HG02970 (cell line): ENCODE measurements around the gene YY1.
"Not testable (repeated sequence)": the region's sequence is repeated elsewhere in the genome, so short reads cannot be mapped to it uniquely, and the experiment has no call there.

Source experiments
- ATAC-seq: cut with Tn5 transposase; IDR thresholded peaks from one replicate; pipeline ENCODE4 v1.9.1; 2021; ENCODE audit warnings: mild to moderate bottlenecking, moderate library complexity, moderate number of reproducible peaks; ENCODE audit not compliant: unreplicated experiment, low FRiP score

Gene YY1

DNA sequence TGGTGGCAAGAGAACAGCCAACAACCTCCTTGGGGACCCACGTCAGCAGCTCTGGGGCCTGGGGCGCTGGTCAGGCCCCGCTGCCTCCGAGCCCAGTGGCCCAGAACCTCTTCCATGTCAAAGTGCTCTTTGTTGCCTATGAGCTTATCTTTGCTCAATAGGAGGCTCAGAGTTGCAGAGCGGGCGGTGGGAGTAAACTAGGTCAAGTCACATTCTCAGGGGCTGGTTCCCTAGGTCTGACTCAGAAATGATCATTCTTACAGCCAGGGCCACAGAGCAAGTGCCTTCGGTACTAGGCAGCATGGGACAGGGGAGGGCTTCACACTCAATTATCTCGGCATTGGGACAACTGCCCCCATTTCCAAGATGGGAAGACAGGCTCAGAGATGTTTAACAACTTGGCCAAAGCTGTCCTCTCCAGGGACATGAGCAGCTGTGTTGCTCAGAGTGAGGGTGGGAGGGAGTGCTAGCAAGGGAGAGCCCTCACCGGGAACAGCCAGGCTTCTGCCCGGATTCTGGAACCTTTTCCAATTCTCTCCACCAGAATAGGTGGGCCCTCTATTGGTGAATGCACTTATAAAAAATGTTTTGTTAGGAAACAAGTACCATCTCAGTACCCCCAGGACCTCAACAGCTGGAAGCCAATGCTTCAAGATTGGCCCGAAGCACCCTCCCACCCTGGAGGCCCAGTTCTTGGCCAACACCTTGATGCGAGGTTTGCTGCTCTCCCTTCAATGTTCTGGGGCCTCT lies 55.4 kb downstream of the YY1 start:
- no peak for ATAC-seq

DNA sequence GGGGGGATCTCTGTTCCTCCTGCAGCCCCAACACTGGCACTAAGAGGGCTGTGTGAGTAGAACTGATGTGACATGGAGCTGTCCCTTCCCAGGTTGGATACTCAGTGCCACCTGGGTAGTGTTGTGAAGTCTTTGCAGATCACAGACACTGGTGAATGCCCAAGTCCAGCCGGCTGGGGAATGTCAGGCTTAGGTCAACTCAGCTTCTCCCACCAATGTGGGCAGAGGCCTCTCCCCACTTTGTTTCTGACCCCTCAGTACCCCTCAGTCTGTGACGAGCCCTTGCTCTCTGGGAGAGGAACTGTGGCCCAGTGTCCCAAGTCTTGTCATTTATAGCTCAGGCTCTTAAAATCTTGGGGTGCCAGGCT lies 56.0 kb downstream of the YY1 start:
- no peak for ATAC-seq

DNA sequence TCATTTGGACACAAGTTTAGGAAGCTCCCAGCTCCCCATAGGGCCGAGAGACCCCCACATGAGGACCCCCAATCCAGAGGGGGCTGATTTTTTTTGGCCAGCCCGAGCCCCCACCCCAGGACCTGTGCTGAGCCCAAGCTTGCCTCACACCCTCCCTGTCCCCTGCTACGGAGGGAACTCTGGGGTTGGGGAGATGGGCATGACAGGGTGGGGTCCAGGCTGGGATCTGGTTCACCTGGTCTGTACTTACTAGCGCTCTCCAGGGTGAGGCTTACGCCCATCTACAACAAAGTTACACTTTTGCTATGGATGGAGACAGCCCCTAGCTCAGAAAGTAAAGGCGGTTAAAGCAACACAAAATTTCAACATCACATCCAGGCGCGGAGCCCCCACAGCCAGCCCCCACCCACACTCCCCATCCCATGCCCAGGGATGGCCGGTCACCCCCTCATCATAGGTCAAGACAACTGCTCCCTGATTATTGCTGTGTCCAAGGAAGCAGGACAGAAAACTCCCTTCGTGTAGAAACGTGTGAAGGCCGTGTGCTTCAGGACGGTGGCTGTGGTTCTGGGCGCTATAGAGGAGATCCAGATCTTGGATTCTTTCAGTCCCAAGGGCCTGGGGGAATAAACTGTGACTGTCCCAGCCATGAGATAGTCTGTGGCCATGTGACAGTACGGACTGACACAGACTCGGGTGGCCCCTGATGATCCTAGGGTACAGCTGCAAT lies 56.6 kb downstream of the YY1 start:
- no peak for ATAC-seq

DNA sequence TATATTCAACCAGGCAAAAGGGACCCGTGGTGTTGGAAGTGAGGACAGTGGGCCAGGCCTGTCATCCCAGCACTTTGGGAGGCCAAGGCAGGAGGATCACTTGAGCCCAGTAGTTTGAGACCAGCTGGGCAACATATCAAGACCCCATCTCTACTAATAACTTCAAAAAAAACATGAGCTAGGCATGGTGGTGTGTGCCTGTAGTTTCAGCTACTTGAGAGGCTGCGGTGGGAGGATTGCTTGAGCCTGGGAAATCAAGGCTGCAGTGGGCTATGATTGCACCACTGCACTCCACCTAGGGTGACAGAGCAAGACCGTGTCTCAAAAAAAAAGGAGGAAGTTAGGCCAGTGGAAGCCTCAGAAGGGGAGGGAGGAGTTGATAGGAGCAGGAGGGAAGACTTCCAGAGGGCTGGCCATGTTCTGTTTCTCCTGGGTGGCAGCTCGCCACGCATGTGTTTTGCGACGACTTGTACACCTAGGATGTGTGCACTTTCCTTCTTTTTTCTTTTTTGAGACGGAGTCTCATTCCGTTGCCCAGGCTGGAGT lies 57.2 kb downstream of the YY1 start:
- ATAC-seq = no peak

DNA sequence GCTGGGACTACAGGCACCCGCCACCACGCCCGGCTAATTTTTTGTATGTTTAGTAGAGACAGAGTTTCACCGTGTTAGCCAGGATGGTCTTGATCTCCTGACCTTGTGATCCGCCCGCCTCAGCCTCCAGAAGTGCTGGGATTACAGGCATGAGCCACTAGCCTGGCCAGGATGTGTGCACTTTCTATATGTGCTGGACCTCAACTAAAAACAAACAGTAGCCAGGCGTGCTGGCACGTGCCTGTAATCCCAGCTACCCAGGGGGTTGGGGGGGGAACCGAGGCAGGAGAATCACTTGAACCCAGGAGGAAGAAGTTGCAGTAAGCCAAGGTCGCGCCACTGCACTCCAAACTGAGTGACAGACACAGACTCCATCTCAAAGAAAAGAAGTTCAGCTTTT lies 57.8 kb downstream of the YY1 start:
- not testable (repeated sequence) for ATAC-seq

DNA sequence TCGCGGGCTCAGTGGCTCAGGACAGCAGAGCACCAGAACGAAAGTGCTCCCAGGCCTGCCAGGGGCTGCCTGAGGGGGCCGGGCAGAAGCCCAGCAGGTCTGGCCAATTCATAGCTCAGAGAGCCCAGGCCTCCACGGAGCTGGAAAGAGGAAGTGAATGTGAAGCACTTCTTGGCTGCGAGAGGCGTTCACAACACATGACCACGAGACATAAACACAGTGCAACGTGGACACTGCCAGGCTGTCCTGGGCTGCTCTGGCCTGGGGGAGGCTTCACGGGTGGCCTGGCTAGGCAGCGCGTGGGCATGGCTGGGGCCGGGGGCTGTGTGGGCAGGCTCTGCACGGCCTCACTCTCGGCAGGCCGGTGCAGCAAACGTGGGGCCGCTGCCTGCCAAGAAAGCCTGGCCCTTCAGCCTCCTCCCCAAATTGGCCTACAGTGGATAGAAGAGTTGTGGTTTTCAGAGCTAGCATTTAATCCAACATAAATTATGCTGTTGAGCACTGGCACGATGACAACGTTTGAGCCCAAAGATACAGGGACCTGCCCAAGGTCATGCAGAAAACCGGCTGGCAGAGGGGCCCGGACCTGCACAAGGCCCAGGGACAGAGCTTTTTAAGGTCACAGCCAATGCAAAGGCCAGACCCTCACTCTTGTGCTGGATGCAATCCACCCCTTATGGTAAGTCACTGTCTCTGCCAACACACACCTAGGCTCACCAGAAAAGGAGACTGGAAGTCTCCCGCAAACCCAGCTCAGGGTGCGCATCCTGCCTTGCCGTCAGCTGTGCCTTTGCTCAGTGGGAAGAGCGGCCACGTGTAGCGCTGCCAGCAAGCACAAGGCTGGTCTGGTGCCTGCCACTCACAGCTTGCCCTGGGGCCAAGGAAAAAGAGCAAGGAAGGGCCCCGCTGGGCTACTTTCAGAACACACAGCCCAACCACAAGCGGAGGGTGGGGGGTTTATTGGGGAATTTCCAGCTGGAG lies 58.7 kb downstream of the YY1 start:
- ATAC-seq = peak; percentile 62

DNA sequence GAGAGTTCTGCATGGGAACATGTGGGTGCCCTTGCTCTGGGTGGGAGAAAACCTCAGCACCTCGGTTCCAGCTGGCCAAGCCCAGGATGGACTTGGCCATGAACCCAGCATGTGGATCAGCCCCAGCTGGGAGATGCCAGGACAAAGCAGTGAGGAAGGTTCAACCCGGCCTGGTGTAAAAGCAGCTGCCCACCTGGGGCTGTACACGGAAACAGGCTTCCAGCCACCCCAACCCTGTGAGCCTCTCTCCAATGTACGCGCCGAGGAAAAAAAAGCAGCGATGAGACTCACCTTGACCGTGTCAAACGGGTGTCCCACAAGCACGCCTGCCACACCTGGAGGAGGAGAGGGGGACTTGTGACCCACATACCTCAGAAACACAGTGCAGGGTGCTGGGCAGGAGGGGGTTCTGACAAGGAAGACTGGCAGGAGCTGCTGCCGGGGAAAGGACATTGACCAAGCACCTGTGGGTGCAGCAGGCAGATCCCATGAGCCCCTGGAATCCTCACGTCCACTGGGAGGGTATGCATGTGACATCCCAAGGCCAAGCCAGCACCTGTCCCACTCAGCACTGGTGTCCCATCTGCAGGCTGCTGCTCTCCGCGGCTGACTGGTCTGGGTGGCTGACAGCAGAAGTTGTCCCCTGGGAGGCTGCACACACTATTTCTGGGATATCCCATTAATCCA lies 59.8 kb downstream of the YY1 start:
- ATAC-seq = no peak

DNA sequence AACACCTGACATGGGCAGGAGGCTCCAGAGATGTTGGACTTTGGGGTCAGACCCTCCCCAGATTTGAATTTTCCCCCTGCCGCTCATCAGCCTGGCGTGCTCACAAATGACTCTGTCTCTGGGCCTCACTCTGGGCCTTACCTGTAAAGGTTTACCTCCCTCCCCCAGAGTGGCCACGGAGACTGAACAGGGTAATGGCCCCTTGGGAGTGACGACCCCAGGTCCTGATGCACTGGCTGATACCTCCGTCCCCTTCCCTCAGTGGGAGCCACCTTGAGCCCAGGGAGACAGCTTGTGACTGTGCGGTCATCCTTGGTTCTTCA lies 60.3 kb downstream of the YY1 start:
- no peak for ATAC-seq

DNA sequence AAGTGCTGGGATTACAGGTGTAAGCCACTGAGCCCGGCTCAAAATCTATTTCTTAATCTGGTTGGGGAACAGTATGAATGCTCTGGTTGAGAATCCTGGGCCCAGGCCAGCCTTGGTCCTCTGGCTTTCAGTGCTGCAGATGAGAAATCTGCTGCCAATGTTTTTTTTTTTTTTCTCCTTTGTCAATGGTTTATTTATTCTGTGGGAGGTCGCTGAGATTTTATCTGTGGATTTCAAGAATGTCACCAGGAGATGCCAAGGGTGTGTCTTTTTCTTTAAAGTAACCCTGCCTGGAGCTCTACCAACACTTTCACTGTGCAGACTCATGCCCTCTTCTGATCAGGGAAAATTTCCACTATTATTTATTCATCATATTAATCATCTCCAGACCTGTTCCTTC lies 63.7 kb downstream of the YY1 start:
- no peak for ATAC-seq

DNA sequence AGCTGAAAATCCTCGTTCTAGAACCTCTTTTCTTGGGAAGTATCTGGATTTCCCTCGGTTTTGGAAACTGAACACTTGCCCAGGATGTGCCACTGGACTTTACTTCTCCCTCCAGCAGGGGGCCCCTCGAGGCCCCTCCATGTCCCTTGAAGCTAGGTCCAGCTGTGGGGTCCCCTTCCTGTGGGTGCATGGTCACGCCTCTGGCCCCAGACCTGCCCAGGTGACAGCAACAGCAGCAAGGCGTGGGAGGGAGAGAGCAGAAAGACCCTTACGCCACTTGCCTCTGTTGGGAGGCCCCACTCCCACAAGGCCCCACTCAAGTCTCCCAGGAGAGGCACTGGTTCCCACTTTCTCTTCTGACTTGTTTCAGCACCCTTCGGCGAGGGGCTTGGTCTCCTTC lies 64.2 kb downstream of the YY1 start:
- no peak for ATAC-seq

DNA sequence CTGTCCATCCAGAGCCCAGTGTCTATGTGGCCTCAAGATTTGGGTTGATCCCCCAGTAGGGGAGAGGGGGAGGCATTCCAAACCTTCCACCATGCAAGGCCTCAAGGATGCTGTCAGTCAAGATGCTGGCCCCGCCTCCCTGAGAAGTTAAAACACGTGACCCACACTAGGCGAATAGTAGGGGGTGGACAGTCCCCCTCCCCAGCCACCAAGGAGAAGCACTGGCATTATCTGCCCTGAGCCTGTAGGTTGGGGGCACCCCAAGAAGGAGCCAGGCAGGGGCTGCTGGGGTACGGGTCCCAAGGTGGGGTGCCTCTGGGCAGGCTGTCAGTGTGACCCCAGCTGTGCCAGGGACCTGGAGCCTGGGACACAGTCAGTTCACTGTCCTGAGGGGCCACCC lies 65.0 kb downstream of the YY1 start:
- ATAC-seq = no peak

DNA sequence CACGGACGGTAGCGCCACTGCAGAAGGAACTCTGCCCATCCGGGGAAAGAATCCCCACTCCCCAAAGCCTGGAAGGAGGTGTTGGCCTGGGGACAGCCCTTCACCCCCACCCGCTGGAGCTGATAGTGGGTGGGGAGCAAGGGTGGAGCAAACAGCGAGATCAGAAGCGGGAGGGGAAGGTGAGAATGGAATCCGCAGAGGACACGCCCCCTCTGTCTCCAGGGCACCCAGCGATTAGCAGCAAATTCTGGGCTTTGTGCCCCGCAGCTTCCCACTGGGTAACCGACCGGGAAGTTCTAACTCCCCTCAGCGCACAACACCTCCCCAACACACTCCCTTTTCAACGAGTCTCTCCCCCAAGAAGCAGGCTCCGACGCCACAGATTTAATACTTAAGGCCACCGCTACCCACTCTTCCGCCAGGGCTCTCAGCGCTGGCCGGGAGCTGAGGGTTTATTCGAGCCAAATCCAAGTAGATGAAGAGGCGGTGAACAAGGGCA lies 65.9 kb downstream of the YY1 start:
- no peak for ATAC-seq

DNA sequence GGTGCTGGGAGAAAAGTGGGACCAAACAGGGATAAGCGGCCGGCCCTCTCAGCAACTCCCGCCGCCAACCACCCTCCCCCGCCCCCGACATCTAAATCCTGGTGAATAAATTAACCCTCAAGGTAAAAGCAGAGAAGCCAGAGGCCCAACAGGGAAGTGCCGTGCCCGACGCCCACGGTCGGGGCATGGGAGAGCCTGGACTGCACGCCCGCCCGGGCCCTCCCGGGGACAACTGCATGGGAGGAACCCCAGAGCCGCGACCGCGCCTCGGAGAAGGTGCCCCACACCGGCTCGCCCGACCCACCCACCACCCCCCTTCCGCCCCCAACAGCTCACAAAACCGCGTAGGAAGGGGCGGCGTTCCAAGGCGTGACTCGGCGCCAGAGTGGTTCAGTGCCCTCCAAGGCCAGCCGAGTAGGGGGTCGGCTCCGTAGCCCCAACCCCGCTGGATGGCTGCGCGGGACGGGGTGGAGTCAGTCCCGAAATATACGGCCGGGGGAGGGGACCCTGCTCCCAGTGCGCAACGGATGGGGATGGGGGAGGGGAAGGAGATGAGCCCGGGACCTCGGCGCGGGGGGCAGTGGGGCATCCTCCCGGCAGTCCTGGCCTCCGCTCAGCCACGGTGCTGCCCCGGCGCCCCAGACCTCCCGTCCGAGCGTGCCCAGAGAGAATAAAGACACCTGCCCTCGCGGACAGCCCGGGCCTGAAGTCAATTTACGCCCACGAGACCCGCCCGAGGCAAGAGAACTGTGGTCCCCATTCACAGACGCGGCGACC lies 66.6 kb downstream of the YY1 start:
- ATAC-seq = no peak

DNA sequence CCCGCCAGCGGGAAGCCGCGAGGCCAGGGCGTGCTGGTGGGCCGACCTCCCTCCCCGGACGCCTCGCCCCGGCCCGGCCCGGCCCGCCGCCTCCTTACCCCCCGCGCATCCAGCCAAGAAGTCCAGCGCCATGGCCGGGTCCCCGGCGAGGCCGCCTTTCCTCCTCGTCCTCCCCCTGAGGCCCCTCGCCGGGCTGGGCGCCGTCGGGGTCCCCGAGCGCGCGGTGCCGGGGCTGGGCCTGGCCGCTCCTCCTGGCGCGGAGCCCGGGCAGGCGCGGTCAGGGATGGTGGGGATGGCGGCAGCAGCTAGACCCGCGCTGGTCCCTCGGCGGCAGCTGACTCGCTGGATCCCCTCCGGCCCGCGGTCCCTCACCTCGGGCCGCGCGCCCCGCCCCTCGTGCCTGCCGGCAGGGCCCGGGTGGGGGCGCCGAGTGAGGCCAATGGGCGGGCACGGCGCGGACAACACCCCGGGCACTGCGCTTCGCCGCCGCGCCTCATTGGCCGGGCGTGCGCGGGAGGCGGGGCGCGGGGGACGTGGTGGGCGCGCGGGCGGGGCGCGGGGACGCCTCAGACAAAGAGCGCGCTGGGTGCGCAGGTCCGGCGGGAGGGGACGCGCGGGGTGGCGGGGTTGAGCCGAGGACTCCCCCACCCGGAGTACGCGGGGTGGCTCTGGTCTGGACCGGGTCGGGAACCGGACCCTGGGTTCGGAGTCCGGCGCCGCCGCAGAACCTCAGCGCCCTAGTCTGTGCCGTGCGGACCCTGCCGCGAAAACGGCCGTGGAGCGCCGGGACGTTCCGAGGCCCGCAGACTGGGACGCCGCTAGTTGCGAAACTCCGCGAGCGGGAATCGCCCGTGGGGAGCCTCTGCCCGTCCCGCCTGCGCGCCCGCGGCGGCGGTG lies 67.4 kb downstream of the YY1 start, which contains the start of gene SLC25A29:
TSS of gene SLC25A29 (minus strand) at position 344 of the 897 bp plus-strand sequence. CDS start at position 132, 212 bp downstream.
- peak; percentile 78 for ATAC-seq

DNA sequence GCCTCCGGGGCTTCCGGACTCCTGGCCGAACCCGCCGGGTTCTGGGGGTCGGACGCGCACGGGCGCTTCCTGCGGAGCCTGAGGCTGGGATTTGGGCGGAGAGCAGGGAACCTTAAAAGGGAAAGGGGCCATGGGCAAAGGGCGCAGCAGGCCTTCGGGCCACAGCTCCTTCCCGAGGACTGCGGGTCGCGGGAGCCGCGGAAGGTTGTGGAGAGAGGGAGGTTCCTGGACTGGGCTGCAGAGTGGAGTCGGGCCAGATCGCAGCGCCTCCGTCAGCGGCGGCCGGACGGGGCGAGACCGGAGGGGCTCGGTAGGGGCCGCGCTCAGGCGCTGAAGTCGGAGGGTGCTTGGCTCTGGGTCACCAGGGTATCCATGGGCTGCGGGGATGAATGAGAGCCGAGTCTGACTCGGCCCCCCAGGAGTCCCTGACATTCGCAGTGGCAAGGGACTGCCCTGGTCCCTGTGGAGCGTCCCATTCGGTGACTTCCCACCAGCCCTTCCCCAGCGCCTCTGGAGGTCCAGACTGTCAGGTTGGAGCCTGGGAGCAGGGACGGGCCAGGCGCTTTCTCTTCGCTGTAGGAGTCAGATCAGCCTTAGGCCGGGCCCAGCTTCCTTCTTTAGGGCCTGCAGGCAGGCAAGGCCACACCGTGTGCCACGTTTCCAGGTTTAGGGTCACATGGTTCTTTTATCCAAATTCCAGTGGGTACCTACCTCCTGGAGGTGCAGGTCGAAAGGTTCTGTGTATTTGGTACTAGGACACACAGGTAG lies 68.2 kb downstream of the YY1 start:
- ATAC-seq = peak; percentile 11

DNA sequence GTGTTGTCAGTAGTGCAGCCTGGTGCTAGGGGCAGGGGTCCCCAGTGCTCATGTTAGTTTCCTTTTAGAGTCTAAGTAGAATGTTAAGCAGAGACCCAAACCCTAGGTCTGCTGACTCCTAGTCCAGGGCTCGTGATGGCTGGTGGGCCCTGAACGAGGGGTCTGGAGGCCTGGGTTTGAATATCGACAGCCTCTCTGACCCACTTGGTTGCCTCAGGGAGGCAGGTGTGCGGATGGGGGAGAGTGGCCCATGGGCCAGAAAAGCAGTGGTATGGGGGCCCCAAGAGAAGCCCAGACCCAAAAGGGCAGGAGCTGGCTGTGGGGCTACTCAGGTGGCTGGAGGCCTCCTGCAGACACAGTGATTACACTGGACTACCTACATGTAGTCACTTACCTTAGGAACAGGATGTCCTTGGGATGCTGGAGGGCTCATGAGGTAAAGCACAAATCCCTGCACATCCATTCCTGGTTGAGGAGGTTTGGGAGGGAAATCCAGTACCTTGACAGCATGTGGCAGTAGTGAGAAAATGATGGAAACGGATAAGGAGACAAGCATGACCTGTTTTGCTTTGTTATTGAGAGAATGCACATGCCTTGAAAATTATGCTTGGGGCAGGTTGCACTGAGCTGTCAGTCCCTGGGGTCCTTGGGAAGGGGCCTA lies 69.0 kb downstream of the YY1 start:
- ATAC-seq = no peak

DNA sequence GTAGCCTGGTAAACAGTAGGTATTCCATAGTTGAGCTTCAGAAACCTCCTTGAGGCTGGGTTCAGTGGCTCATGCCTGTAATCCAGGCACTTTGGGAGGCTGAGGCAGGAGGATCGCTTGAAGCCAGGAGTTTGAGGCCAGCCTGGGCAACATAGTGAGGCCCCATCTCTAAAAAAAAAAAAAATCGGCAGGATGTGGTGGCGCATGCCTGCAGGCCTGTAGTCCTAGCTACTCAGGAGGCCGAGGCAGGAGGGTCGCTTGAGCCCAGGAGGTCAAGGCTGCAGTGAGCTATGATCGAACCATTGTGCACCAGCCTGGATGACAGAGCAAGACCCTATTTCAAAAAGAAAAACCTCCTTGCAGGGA lies 69.5 kb downstream of the YY1 start:
- not testable (repeated sequence) for ATAC-seq
